Breast epithelium (tissue), 3 donors: Measurements from ENCODE around the gene GNAI2.

ENCODE experiments used
- CTCF ChIP-seq, 3 donors: fragments of 450-650 bp; IDR thresholded peaks; one replicate each; pipeline ENCODE4 v1.5.1; 2016 to 2017; ENCODE audit warnings: antibody characterized with exemption in 3 of 3, mild to moderate bottlenecking in 3 of 3, moderate library complexity in 3 of 3
- POLR2A ChIP-seq: fragments of 450-650 bp; IDR thresholded peaks from one replicate; pipeline ENCODE4 v1.6.1; 2016; ENCODE audit warnings: antibody characterized with exemption, mild to moderate bottlenecking, moderate library complexity
- POLR2AphosphoS5 ChIP-seq, 3 donors: sonication (generic); formaldehyde crosslinking; IDR thresholded peaks; one replicate each; pipeline ENCODE4 v1.6.1; 2017; ENCODE audit warnings: antibody characterized with exemption in 3 of 3

GRCh38 chr3:50213373-50213772 is 22.6 kb upstream of the GNAI2 start:
- TF ChIP-seq POLR2AphosphoS5 (IDR thresholded peaks at IDR 0.05) (no peak), CTCF (IDR thresholded peaks at IDR 0.05) (no peak), POLR2A (no peak)
